MCF 10A (cell line): ENCODE data around the gene PHF23. TPM values are rescaled to one million over a fixed set of nuclear protein-coding genes. Genes with fewer than 3 reads are reported as not detected.

Source experiments
- BruUV-seq: library from RNA; stranded (reverse); fragments of 400-500 nt; replicated peaks from 2 replicates; lab custom pipeline; 2021; lab: Mats Ljungman, UMichigan
- CTCF ChIA-PET: fragments of 300-600 bp; sonication (Branson Sonifier 250); formaldehyde crosslinking; extraction: SDS; loops from one replicate; lab custom pipeline; 2021; ENCODE audit warnings: antibody characterized with exemption, inconsistent platforms; lab: Yijun Ruan, JAX
- POLR2A ChIA-PET: fragments of 300-600, 350-650 bp; sonication (Branson Sonifier 250); formaldehyde crosslinking; extraction: SDS; loops from one replicate; lab custom pipeline; 2020; ENCODE audit warnings: antibody characterized with exemption, inconsistent platforms; lab: Yijun Ruan, JAX
- DNase-seq: peaks from one replicate; pipeline ENCODE4 v3.0.0-alpha.2; 2018; ENCODE audit not compliant: unreplicated experiment
- H3K27ac Mint-ChIP-seq: one replicate; pipeline ENCODE4 v1.8.0; 2022; ENCODE audit warnings: mild to moderate bottlenecking, low read depth, mixed read lengths; ENCODE audit not compliant: unreplicated experiment
- H3K27me3 Mint-ChIP-seq: one replicate; pipeline ENCODE4 v1.8.0; 2022; ENCODE audit warnings: mixed read lengths; ENCODE audit not compliant: insufficient read depth, unreplicated experiment
- H3K36me3 Mint-ChIP-seq: one replicate; pipeline ENCODE4 v1.8.0; 2022; ENCODE audit warnings: mild to moderate bottlenecking, moderate library complexity, mixed read lengths; ENCODE audit not compliant: insufficient read depth, unreplicated experiment
- H3K4me1 Mint-ChIP-seq: one replicate; pipeline ENCODE4 v1.8.0; 2022; ENCODE audit warnings: mixed read lengths; ENCODE audit not compliant: insufficient read depth, unreplicated experiment
- H3K4me3 Mint-ChIP-seq: one replicate; pipeline ENCODE4 v1.8.0; 2022; ENCODE audit warnings: mild to moderate bottlenecking, moderate library complexity, mixed read lengths; ENCODE audit not compliant: unreplicated experiment
- H3K9me3 Mint-ChIP-seq: one replicate; pipeline ENCODE4 v1.8.0; 2022; ENCODE audit warnings: mixed read lengths; ENCODE audit not compliant: unreplicated experiment
- intact Hi-C: fragments of 100-400 bp; cut with micrococcal nuclease; formaldehyde crosslinking; loops from 2 replicates; pipeline ENCODE4 v1.14.1; 2022
- total RNA-seq: library from RNA; stranded (reverse); gene quantifications from 2 replicates; pipeline ENCODE4 v1.2.3, GENCODE V29; 2022
- TF ChIP-seq, protein P1 (sequence below): fragments of 200-600 bp; IDR thresholded peaks from one replicate; pipeline ENCODE4 v1.8.0; 2022; ENCODE audit warnings: antibody characterized with exemption, mild to moderate bottlenecking; ENCODE audit not compliant: unreplicated experiment

The PHF23 gene
- total RNA-seq, 1 experiment from 2014 or later, result 41.8 TPM

DNA sequence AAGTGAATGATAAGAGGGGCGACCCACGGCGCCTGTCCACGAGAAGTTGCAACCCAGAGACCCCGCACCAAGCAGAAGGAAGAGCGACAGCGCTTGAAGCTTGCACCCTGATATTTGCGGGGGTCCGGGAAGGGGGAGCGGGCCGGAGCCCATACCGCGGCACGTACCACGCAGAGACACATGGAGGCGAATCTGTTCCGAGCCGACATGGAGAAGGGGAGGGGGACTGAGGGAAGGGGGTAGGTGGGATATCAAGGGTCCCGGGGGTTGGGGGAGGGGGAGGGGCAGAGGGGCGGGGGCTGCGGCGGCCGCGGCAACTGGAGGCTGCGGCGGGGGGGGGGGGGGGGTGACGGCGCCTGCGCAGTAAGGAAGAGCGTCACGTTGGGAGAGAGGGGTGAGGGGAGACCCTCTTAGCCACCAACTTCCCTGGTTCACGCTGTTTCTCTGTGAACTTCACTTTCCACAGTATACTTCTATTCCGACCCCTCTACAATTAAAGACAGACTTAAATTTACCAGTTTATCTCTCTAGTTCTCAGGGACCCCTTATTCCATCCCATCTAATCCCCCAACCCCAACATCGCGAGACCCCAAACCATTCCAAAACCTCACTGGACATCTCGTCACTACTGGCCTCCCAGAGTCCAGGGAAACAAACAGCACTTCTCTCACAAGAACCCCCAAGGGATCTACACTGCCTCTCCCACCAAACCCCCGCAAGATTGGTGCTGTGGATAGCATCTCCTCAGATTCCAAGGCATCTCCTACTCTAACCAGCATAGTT lies 27.6 kb downstream of the PHF23 start:
- CTCF ChIA-PET, result no interaction called here
- POLR2A ChIA-PET, result no interaction called here
- peaks cover 9% of the 10 kb centered on the region for H3K27me3 Mint-ChIP-seq
- peaks cover 18% of the 10 kb centered on the region for H3K36me3 Mint-ChIP-seq
- H3K9me3 Mint-ChIP-seq, result no peaks in the 10 kb centered on the region
- DNase-seq, result no peak
- no TSS peak for BruUV-seq
- TF ChIP-seq, protein P1, sequence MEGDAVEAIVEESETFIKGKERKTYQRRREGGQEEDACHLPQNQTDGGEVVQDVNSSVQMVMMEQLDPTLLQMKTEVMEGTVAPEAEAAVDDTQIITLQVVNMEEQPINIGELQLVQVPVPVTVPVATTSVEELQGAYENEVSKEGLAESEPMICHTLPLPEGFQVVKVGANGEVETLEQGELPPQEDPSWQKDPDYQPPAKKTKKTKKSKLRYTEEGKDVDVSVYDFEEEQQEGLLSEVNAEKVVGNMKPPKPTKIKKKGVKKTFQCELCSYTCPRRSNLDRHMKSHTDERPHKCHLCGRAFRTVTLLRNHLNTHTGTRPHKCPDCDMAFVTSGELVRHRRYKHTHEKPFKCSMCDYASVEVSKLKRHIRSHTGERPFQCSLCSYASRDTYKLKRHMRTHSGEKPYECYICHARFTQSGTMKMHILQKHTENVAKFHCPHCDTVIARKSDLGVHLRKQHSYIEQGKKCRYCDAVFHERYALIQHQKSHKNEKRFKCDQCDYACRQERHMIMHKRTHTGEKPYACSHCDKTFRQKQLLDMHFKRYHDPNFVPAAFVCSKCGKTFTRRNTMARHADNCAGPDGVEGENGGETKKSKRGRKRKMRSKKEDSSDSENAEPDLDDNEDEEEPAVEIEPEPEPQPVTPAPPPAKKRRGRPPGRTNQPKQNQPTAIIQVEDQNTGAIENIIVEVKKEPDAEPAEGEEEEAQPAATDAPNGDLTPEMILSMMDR, result no peak
- intact Hi-C loops, result loop anchor here (5.0 kb wide), 1 partner anchor 74 kb away; no protein-coding TSS in a partner anchor
- peaks cover 23% of the 10 kb centered on the region for H3K4me1 Mint-ChIP-seq
- H3K4me3 Mint-ChIP-seq, result no peak overlapping the region
- no peak overlapping the region for H3K27ac Mint-ChIP-seq

DNA sequence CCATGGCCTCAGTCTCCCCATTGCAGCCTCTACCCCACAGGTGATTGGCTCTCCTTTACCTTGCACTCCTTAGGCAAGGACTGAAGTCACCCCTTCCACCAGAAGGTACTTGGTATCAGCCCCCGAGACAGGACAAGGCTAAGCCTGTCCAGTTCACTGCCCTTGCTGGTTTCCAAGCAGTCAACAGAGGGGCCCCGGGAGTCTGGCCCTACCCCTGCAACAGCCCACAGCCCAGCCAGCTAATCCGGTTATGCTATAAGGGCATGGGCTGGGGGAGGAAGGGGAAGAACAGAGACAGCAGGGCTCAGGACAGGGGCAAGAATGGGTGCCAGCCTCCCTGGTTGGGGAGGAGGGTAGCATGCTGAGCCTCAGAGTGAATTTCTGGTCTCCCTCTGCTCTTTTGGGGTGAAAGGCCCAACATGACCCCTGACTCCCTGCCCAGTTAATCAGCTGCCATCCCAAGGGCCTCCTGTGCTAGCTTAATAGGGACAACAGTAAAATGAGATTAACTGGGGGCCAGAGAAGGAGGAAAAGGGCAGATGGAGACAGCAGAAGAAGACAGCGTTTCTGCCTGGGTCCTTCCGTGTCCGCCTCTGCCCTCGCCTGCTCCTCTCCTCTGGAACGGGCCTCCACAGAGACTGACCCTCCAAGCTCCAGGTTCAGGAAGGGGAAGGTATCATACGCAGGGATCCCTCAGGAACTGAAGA lies 30.4 kb downstream of the PHF23 start:
- POLR2A ChIA-PET, result no interaction called here
- CTCF ChIA-PET, result interaction anchor here (0.5 to 0.7 kb wide), 2 partner anchors 115 to 148 kb away, joined by 3 read pairs; no protein-coding TSS in a partner anchor
- no TSS peak for BruUV-seq
- no peak for DNase-seq
- Mint-ChIP-seq H3K36me3 (peaks cover 6% of the 10 kb centered on the region), H3K4me1 (peaks cover under 1% of the 10 kb centered on the region), H3K9me3 (no peaks in the 10 kb centered on the region), H3K27me3 (peaks cover 18% of the 10 kb centered on the region), H3K4me3 (no peak overlapping the region), H3K27ac (no peak overlapping the region)
- intact Hi-C loops, result no loop called here
- TF ChIP-seq, protein P1, result no peak

DNA sequence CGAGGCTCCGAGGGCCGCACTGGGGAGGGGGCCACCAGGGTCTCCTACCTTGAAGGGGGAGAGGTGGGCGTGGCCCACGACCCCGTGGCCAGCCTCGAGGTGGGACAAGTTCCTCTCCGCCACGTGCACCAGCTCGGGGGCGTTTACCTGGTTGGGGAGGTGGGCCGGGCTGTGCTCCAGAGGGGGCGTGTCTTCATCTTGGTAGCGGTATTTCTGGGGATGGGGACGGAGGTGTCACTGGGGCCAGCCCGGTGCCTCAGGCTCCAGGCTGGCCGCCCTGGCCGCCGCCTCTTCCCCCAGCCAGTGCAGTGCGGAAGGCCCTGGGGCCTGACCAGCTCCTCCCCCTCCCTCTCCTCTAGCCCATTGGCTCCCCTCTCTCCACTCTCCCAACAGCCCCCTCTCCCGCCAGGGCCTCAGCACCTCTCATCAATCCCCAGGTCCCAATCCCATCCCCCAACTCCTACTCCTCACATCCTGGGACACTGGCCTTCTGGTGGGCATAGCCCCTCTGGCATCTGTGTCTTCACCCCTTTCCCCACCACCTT lies 31.2 kb downstream of the PHF23 start:
- H3K4me3 Mint-ChIP-seq, result no peak overlapping the region
- H3K36me3 Mint-ChIP-seq, result peaks cover 5% of the 10 kb centered on the region
- no peak for DNase-seq
- intact Hi-C loops, result no loop called here
- TF ChIP-seq, protein P1, result no peak
- H3K4me1 Mint-ChIP-seq, result no peaks in the 10 kb centered on the region
- peaks cover 18% of the 10 kb centered on the region for H3K27me3 Mint-ChIP-seq
- ChIA-PET POLR2A (no interaction called here), CTCF (interaction anchor here (0.6 kb wide), 1 partner anchor 30 kb away, joined by 3 read pairs; no protein-coding TSS in a partner anchor)
- no peak overlapping the region for H3K27ac Mint-ChIP-seq
- BruUV-seq, result no TSS peak
- no peaks in the 10 kb centered on the region for H3K9me3 Mint-ChIP-seq
